MCF 10A (cell line): ENCODE data around the gene SMIM15. TPM values are rescaled to one million over a fixed set of nuclear protein-coding genes. Genes with fewer than 3 reads are reported as not detected.

Experiments used
- BruUV-seq: library from RNA; stranded (reverse); fragments of 400-500 nt; replicated peaks from 2 replicates; lab custom pipeline; 2021; lab: Mats Ljungman, UMichigan
- CTCF ChIA-PET: fragments of 300-600 bp; sonication (Branson Sonifier 250); formaldehyde crosslinking; extraction: SDS; loops from one replicate; lab custom pipeline; 2021; ENCODE audit warnings: antibody characterized with exemption, inconsistent platforms; lab: Yijun Ruan, JAX
- POLR2A ChIA-PET: fragments of 300-600, 350-650 bp; sonication (Branson Sonifier 250); formaldehyde crosslinking; extraction: SDS; loops from one replicate; lab custom pipeline; 2020; ENCODE audit warnings: antibody characterized with exemption, inconsistent platforms; lab: Yijun Ruan, JAX
- DNase-seq: peaks from one replicate; pipeline ENCODE4 v3.0.0-alpha.2; 2018; ENCODE audit not compliant: unreplicated experiment
- H3K27ac Mint-ChIP-seq: one replicate; pipeline ENCODE4 v1.8.0; 2022; ENCODE audit warnings: mild to moderate bottlenecking, low read depth, mixed read lengths; ENCODE audit not compliant: unreplicated experiment
- H3K27me3 Mint-ChIP-seq: one replicate; pipeline ENCODE4 v1.8.0; 2022; ENCODE audit warnings: mixed read lengths; ENCODE audit not compliant: insufficient read depth, unreplicated experiment
- H3K36me3 Mint-ChIP-seq: one replicate; pipeline ENCODE4 v1.8.0; 2022; ENCODE audit warnings: mild to moderate bottlenecking, moderate library complexity, mixed read lengths; ENCODE audit not compliant: insufficient read depth, unreplicated experiment
- H3K4me1 Mint-ChIP-seq: one replicate; pipeline ENCODE4 v1.8.0; 2022; ENCODE audit warnings: mixed read lengths; ENCODE audit not compliant: insufficient read depth, unreplicated experiment
- H3K4me3 Mint-ChIP-seq: one replicate; pipeline ENCODE4 v1.8.0; 2022; ENCODE audit warnings: mild to moderate bottlenecking, moderate library complexity, mixed read lengths; ENCODE audit not compliant: unreplicated experiment
- H3K9me3 Mint-ChIP-seq: one replicate; pipeline ENCODE4 v1.8.0; 2022; ENCODE audit warnings: mixed read lengths; ENCODE audit not compliant: unreplicated experiment
- intact Hi-C: fragments of 100-400 bp; cut with micrococcal nuclease; formaldehyde crosslinking; loops from 2 replicates; pipeline ENCODE4 v1.14.1; 2022
- total RNA-seq: library from RNA; stranded (reverse); gene quantifications from 2 replicates; pipeline ENCODE4 v1.2.3, GENCODE V29; 2022
- TF ChIP-seq, protein P1 (sequence below): fragments of 200-600 bp; IDR thresholded peaks from one replicate; pipeline ENCODE4 v1.8.0; 2022; ENCODE audit warnings: antibody characterized with exemption, mild to moderate bottlenecking; ENCODE audit not compliant: unreplicated experiment

SMIM15 gene
- total RNA-seq, 1 experiment from 2014 or later = 95.8 TPM

- no peak for DNase-seq
- Mint-ChIP-seq H3K9me3 (no peaks in the 10 kb centered on the region), H3K36me3 (no peaks in the 10 kb centered on the region), H3K4me3 (no peak overlapping the region), H3K27me3 (no peaks in the 10 kb centered on the region), H3K27ac (no peak overlapping the region), H3K4me1 (peaks cover 1% of the 10 kb centered on the region)
- POLR2A ChIA-PET = interaction anchor here (1.4 kb wide), 1 partner anchor 9 kb away, joined by 3 read pairs; no protein-coding TSS in a partner anchor
- CTCF ChIA-PET = interaction anchor here (0.6 to 1.9 kb wide), 3 partner anchors 16 to 1217 kb away, joined by 3 to 6 read pairs (median 3); no protein-coding TSS in a partner anchor
- no TSS peak for BruUV-seq
- TF ChIP-seq, protein P1, sequence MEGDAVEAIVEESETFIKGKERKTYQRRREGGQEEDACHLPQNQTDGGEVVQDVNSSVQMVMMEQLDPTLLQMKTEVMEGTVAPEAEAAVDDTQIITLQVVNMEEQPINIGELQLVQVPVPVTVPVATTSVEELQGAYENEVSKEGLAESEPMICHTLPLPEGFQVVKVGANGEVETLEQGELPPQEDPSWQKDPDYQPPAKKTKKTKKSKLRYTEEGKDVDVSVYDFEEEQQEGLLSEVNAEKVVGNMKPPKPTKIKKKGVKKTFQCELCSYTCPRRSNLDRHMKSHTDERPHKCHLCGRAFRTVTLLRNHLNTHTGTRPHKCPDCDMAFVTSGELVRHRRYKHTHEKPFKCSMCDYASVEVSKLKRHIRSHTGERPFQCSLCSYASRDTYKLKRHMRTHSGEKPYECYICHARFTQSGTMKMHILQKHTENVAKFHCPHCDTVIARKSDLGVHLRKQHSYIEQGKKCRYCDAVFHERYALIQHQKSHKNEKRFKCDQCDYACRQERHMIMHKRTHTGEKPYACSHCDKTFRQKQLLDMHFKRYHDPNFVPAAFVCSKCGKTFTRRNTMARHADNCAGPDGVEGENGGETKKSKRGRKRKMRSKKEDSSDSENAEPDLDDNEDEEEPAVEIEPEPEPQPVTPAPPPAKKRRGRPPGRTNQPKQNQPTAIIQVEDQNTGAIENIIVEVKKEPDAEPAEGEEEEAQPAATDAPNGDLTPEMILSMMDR = no peak
- intact Hi-C loops = no loop called here
Measured at GRCh38 chr5:61137835-61138234, 24.4 kb downstream of the SMIM15 start.

- Mint-ChIP-seq H3K4me1 (peaks cover 10% of the 10 kb centered on the region), H3K27me3 (no peaks in the 10 kb centered on the region), H3K9me3 (no peaks in the 10 kb centered on the region), H3K36me3 (no peaks in the 10 kb centered on the region), H3K4me3 (no peak overlapping the region), H3K27ac (peak overlapping the region; percentile 65)
- POLR2A ChIA-PET = interaction anchor here (1.2 kb wide), 1 partner anchor 10 kb away, joined by 3 read pairs; no protein-coding TSS in a partner anchor
- TF ChIP-seq, protein P1 = no peak
- CTCF ChIA-PET = interaction anchor here (0.6 kb wide), 1 partner anchor 1221 kb away, joined by 3 read pairs; no protein-coding TSS in a partner anchor
- intact Hi-C loops = no loop called here
- no TSS peak for BruUV-seq
- DNase-seq = no peak
Measured at GRCh38 chr5:61132559-61132958, 29.7 kb downstream of the SMIM15 start.

- Mint-ChIP-seq H3K4me1 (peaks cover 10% of the 10 kb centered on the region), H3K9me3 (peaks cover 4% of the 10 kb centered on the region), H3K27me3 (no peaks in the 10 kb centered on the region), H3K4me3 (no peak overlapping the region), H3K36me3 (no peaks in the 10 kb centered on the region), H3K27ac (no peak overlapping the region)
- CTCF ChIA-PET = no interaction called here
- BruUV-seq = no TSS peak
- TF ChIP-seq, protein P1 = no peak
- POLR2A ChIA-PET = no interaction called here
- no peak for DNase-seq
- intact Hi-C loops = no loop called here
Measured at GRCh38 chr5:61130289-61130688, 32.0 kb downstream of the SMIM15 start.

- Mint-ChIP-seq H3K4me1 (no peaks in the 10 kb centered on the region), H3K9me3 (peaks cover 4% of the 10 kb centered on the region), H3K4me3 (no peak overlapping the region), H3K27ac (no peak overlapping the region), H3K36me3 (no peaks in the 10 kb centered on the region), H3K27me3 (no peaks in the 10 kb centered on the region)
- BruUV-seq = no TSS peak
- ChIA-PET POLR2A (no interaction called here), CTCF (no interaction called here)
- DNase-seq = no peak
- TF ChIP-seq, protein P1 = no peak
- intact Hi-C loops = no loop called here
Measured at GRCh38 chr5:61123145-61123544, 39.1 kb downstream of the SMIM15 start.
